HepG2 (cell line): ENCODE data around the gene LITAFD. TPM values are rescaled to one million over a fixed set of nuclear protein-coding genes. Genes with fewer than 3 reads are reported as not detected.

Experiments
- DBP ChIP-seq: sonication (generic); formaldehyde crosslinking; IDR thresholded peaks from 2 replicates; pipeline ENCODE4 v1.4.0; 2020; ENCODE audit warnings: missing genetic modification reagents; ENCODE audit errors: not compliant biosample characterization
- EHMT2 ChIP-seq: fragments of 200-600 bp; sonication (generic); IDR thresholded peaks from 2 replicates; pipeline ENCODE4 v1.7.0; 2017; ENCODE audit warnings: antibody characterized with exemption, low read depth, low read length, borderline replicate concordance
- GATA4 ChIP-seq: sonication (generic); IDR thresholded peaks from 2 replicates; pipeline ENCODE4 v1.6.1; 2016; ENCODE audit warnings: antibody characterized with exemption, low read depth, borderline replicate concordance
- KLF6 ChIP-seq: IDR thresholded peaks from 2 replicates; pipeline ENCODE4 v1.8.0; 2016; ENCODE audit warnings: missing biosample characterization, missing genetic modification reagents
- MED13 ChIP-seq: sonication (generic); formaldehyde crosslinking; IDR thresholded peaks from 2 replicates; pipeline ENCODE4 v1.5.0; 2020; ENCODE audit warnings: missing genetic modification reagents
- NFIC ChIP-seq: IDR thresholded peaks from 2 replicates; pipeline ENCODE4 v1.6.1; 2012; ENCODE audit warnings: mild to moderate bottlenecking, low read length, inconsistent platforms
- SAP130 ChIP-seq: IDR thresholded peaks from 2 replicates; pipeline ENCODE4 v1.6.1; 2016; ENCODE audit warnings: low read depth
- TFDP2 ChIP-seq: sonication (generic); formaldehyde crosslinking; IDR thresholded peaks from 2 replicates; pipeline ENCODE4 v1.4.0; 2020; ENCODE audit warnings: missing genetic modification reagents
- ZBTB42 ChIP-seq: sonication (generic); formaldehyde crosslinking; IDR thresholded peaks from 2 replicates; pipeline ENCODE4 v1.5.0; 2020; ENCODE audit warnings: mild to moderate bottlenecking, missing genetic modification reagents
- ZNF276 ChIP-seq: sonication (generic); formaldehyde crosslinking; IDR thresholded peaks from 2 replicates; pipeline ENCODE4 v1.4.0; 2020; ENCODE audit warnings: mild to moderate bottlenecking, low read depth, missing genetic modification reagents
- ZNF335 ChIP-seq: sonication (generic); formaldehyde crosslinking; IDR thresholded peaks from 2 replicates; pipeline ENCODE4 v1.4.0; 2020; ENCODE audit warnings: missing genetic modification reagents
- ZNF737 ChIP-seq: sonication (generic); formaldehyde crosslinking; IDR thresholded peaks from 2 replicates; pipeline ENCODE4 v1.5.0; 2020; ENCODE audit warnings: missing genetic modification reagents, mild to moderate bottlenecking, borderline replicate concordance
- ZNF816 ChIP-seq: sonication (generic); formaldehyde crosslinking; IDR thresholded peaks from 2 replicates; pipeline ENCODE4 v1.8.0; 2022; ENCODE audit warnings: missing genetic modification reagents, mild to moderate bottlenecking, borderline replicate concordance
- polyA plus RNA-seq, 8 experiments: library from polyadenylated mRNA; depleted of rRNA in 3 of 8; stranded (reverse) in 7 of 8; unstranded in 1 of 8; fragments of >200 nt; fragmentation: Illumina TruSeq in 4 of 8; extraction: Trizol in 4 of 8; gene quantifications; 2 replicates each; pipeline versions ENCODE4 v1.2.1 to v1.2.3, GENCODE V29; 2011 to 2016; ENCODE audit warnings: low read depth in 4 of 8, missing spikeins in 1 of 8, mixed read lengths in 1 of 8; ENCODE audit not compliant: insufficient read depth in 1 of 8
- total RNA-seq, 5 experiments: library from RNA; depleted of rRNA; stranded (reverse); fragments of >200 nt; fragmentation: Illumina TruSeq; extraction: Trizol; gene quantifications; 2 replicates each; pipeline ENCODE4 v1.2.3, GENCODE V29; 2016; ENCODE audit warnings: low read depth in 1 of 5
- TF ChIP-seq, protein P1 (sequence below): sonication (generic); formaldehyde crosslinking; IDR thresholded peaks from 2 replicates; pipeline ENCODE4 v1.4.0; 2020; ENCODE audit warnings: missing genetic modification reagents, mild to moderate bottlenecking, borderline replicate concordance
- TF ChIP-seq, protein P2 (sequence below): sonication (generic); formaldehyde crosslinking; IDR thresholded peaks from 2 replicates; pipeline ENCODE4 v1.9.0; 2021; ENCODE audit warnings: missing genetic modification reagents, borderline replicate concordance
- TF ChIP-seq, protein P3 (sequence below): sonication (generic); formaldehyde crosslinking; IDR thresholded peaks from 2 replicates; pipeline ENCODE4 v1.5.1; 2020; ENCODE audit warnings: mild to moderate bottlenecking, missing genetic modification reagents

LITAFD gene
- total and polyA plus RNA-seq, 2 of the 13 experiments (the other 11 are each of a cell fraction or from before 2014, with no cell fraction given): not detected

DNA sequence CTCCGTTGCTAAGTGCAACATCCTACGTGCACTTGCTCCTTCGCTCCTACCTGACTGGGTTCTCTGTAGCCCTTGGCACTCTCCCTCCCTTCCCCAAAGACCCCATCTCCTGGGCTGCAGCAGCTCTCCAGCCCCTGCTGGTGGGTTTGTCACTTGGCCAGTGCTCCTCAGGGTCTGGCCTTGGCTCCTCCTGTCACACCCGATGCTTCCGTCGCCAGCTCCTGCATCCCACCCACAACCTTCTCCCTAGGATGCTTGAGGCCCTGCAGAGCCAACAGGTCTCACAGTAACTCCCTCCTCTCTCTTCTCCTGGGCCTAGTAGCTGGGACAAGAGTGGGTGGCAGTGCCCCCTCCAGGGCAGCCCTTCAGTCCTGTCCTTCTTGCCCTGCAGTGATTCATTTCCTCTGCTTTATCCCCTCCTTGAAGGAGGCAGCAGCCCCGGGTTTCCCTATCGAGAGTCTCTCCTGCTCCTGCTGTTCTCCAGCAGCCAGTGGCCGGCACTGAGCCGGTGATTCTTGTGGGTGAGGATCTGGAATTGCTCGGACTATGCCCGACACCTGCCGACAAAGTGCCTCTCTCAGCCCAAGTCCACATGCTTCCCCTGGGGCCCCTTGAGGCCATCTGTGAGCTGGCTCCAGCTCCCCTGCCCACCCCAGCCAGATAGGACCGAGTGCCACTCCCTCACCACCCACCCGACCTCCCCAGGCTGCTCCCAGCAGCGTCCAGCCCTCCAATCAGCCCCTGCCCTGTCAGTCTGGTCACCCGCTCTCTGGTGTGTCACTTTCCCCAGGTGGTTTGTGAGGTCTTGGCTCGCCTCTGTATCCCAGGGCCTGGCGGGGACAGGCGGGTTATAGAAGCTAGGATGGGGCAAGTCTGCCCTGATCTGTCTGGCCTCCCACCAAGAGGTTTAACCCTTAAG is 3.8 kb downstream of the LITAFD start (continued):
- no peak for TF ChIP-seq ZNF276 (CRISPR knock-in tag)
- no peak for TF ChIP-seq NFIC
- peak; percentile 54 for TF ChIP-seq SAP130
- 0 out of 2 replicates have a peak, but pooled peaks have one; percentile 12 for TF ChIP-seq ZNF737 (CRISPR knock-in tag)
- no peak for TF ChIP-seq GATA4
- no peak for TF ChIP-seq KLF6
- TF ChIP-seq, protein P1, sequence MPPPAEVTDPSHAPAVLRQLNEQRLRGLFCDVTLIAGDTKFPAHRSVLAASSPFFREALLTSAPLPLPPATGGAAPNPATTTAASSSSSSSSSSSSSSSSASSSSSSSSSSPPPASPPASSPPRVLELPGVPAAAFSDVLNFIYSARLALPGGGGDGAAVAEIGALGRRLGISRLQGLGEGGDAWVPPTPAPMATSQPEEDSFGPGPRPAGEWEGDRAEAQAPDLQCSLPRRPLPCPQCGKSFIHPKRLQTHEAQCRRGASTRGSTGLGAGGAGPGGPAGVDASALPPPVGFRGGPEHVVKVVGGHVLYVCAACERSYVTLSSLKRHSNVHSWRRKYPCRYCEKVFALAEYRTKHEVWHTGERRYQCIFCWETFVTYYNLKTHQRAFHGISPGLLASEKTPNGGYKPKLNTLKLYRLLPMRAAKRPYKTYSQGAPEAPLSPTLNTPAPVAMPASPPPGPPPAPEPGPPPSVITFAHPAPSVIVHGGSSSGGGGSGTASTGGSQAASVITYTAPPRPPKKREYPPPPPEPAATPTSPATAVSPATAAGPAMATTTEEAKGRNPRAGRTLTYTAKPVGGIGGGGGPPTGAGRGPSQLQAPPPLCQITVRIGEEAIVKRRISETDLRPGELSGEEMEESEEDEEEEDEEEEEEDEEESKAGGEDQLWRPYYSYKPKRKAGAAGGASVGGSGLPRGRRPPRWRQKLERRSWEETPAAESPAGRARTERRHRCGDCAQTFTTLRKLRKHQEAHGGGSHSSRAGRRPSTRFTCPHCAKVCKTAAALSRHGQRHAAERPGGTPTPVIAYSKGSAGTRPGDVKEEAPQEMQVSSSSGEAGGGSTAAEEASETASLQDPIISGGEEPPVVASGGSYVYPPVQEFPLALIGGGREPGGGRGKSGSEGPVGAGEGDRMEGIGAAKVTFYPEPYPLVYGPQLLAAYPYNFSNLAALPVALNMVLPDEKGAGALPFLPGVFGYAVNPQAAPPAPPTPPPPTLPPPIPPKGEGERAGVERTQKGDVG (CRISPR knock-in tag): no peak
- no peak for TF ChIP-seq TFDP2 (CRISPR knock-in tag)
- TF ChIP-seq, protein P2, sequence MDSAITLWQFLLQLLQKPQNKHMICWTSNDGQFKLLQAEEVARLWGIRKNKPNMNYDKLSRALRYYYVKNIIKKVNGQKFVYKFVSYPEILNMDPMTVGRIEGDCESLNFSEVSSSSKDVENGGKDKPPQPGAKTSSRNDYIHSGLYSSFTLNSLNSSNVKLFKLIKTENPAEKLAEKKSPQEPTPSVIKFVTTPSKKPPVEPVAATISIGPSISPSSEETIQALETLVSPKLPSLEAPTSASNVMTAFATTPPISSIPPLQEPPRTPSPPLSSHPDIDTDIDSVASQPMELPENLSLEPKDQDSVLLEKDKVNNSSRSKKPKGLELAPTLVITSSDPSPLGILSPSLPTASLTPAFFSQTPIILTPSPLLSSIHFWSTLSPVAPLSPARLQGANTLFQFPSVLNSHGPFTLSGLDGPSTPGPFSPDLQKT (CRISPR knock-in tag): no peak
- TF ChIP-seq ZNF335: no peak
- no peak for TF ChIP-seq DBP (CRISPR knock-in tag)
- TF ChIP-seq ZNF816 (CRISPR knock-in tag): no peak
- TF ChIP-seq, protein P3, sequence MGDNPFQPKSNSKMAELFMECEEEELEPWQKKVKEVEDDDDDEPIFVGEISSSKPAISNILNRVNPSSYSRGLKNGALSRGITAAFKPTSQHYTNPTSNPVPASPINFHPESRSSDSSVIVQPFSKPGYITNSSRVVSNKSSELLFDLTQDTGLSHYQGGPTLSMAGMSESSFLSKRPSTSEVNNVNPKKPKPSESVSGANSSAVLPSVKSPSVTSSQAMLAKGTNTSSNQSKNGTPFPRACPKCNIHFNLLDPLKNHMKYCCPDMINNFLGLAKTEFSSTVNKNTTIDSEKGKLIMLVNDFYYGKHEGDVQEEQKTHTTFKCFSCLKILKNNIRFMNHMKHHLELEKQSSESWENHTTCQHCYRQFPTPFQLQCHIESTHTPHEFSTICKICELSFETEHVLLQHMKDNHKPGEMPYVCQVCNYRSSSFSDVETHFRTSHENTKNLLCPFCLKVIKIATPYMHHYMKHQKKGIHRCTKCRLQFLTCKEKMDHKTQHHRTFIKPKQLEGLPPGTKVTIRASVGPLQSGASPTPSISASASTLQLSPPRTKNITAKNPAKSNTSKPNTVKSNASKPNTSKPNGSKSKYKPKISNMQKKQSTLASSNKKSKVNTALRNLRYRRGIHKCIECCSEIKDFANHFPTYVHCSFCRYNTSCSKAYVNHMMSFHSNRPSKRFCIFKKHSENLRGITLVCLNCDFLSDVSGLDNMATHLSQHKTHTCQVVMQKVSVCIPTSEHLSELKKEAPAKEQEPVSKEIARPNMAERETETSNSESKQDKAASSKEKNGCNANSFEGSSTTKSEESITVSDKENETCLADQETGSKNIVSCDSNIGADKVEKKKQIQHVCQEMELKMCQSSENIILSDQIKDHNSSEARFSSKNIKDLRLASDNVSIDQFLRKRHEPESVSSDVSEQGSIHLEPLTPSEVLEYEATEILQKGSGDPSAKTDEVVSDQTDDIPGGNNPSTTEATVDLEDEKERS (CRISPR knock-in tag): 0 out of 2 replicates have a peak, but pooled peaks have one; percentile 9
- TF ChIP-seq MED13 (CRISPR knock-in tag): no peak
- TF ChIP-seq ZBTB42 (CRISPR knock-in tag): no peak
- no peak for TF ChIP-seq EHMT2
